WERI-Rb-1 (cell line): ENCODE results near the gene MED27.

Experiments
- DNase-seq: peaks from one replicate; pipeline ENCODE4 v3.0.0-alpha.2; 2020
- H3K27ac ChIP-seq: fragments of 250-450 bp; sonication (Bioruptor Pico); 2 replicates; pipeline ENCODE4 v1.5.1; 2020; ENCODE audit warnings: mild to moderate bottlenecking, moderate library complexity
- H3K27me3 ChIP-seq: fragments of 250-450 bp; sonication (Bioruptor Pico); 2 replicates; pipeline ENCODE4 v1.5.1; 2021; ENCODE audit warnings: mild to moderate bottlenecking, low read depth, moderate library complexity; ENCODE audit not compliant: insufficient read depth, severe bottlenecking
- H3K36me3 ChIP-seq: fragments of 250-450 bp; sonication (Bioruptor Pico); 2 replicates; pipeline ENCODE4 v1.5.1; 2020; ENCODE audit warnings: mild to moderate bottlenecking, moderate library complexity
- H3K4me3 ChIP-seq: 2 replicates; pipeline ENCODE4 v1.5.1; 2011; ENCODE audit warnings: low read depth, mild to moderate bottlenecking, control low read depth, low read length
- H3K9me3 ChIP-seq: fragments of 250-450 bp; sonication (Bioruptor Pico); 2 replicates; pipeline ENCODE4 v1.5.1; 2021; ENCODE audit warnings: mild to moderate bottlenecking, moderate library complexity; ENCODE audit not compliant: severe bottlenecking
- CTCF ChIP-seq: IDR thresholded peaks from 2 replicates; pipeline ENCODE4 v1.5.1; 2011; ENCODE audit warnings: low read depth, mild to moderate bottlenecking, control low read depth, inconsistent platforms, low read length

Gene MED27

GRCh38 chr9:132124800-132125199 is 45.1 kb upstream of the MED27 start:
- H3K9me3 ChIP-seq = no peaks in the 10 kb centered on the region
- H3K36me3 ChIP-seq = no peaks in the 10 kb centered on the region
- DNase-seq = no peak
- no peak overlapping the region for H3K27ac ChIP-seq
- TF ChIP-seq CTCF = no peak
- no peak overlapping the region for H3K4me3 ChIP-seq
- H3K27me3 ChIP-seq = no peaks in the 10 kb centered on the region

GRCh38 chr9:132121021-132121420 is 41.4 kb upstream of the MED27 start:
- H3K36me3 ChIP-seq = no peaks in the 10 kb centered on the region
- H3K27me3 ChIP-seq = no peaks in the 10 kb centered on the region
- DNase-seq = no peak
- no peaks in the 10 kb centered on the region for H3K9me3 ChIP-seq
- no peak overlapping the region for H3K4me3 ChIP-seq
- no peak for TF ChIP-seq CTCF
- H3K27ac ChIP-seq = no peak overlapping the region

GRCh38 chr9:132117694-132118093 is 38.0 kb upstream of the MED27 start:
- no peaks in the 10 kb centered on the region for H3K27me3 ChIP-seq
- no peak overlapping the region for H3K4me3 ChIP-seq
- TF ChIP-seq CTCF = no peak
- no peak overlapping the region for H3K27ac ChIP-seq
- no peak for DNase-seq
- no peaks in the 10 kb centered on the region for H3K36me3 ChIP-seq
- H3K9me3 ChIP-seq = no peaks in the 10 kb centered on the region

GRCh38 chr9:132116583-132116982 is 36.9 kb upstream of the MED27 start:
- no peak overlapping the region for H3K27ac ChIP-seq
- no peaks in the 10 kb centered on the region for H3K27me3 ChIP-seq
- TF ChIP-seq CTCF = no peak
- no peaks in the 10 kb centered on the region for H3K9me3 ChIP-seq
- no peak for DNase-seq
- no peak overlapping the region for H3K4me3 ChIP-seq
- H3K36me3 ChIP-seq = no peaks in the 10 kb centered on the region

GRCh38 chr9:132114102-132114707 is 34.5 kb upstream of the MED27 start:
- TF ChIP-seq CTCF = no peak
- H3K27me3 ChIP-seq = no peaks in the 10 kb centered on the region
- H3K9me3 ChIP-seq = no peaks in the 10 kb centered on the region
- H3K4me3 ChIP-seq = no peak overlapping the region
- no peaks in the 10 kb centered on the region for H3K36me3 ChIP-seq
- no peak for DNase-seq
- no peak overlapping the region for H3K27ac ChIP-seq

- H3K4me3 ChIP-seq = no peak overlapping the region
- no peak overlapping the region for H3K27ac ChIP-seq
- no peak for TF ChIP-seq CTCF
- H3K36me3 ChIP-seq = no peaks in the 10 kb centered on the region
- no peak for DNase-seq
- H3K27me3 ChIP-seq = no peaks in the 10 kb centered on the region
- H3K9me3 ChIP-seq = no peaks in the 10 kb centered on the region
Measured at GRCh38 chr9:132109291-132109690, 29.6 kb upstream of the MED27 start.
